Measurements from ENCODE around the gene DCAF15. TPM values are rescaled to one million over a fixed set of nuclear protein-coding genes. Genes with fewer than 3 reads are reported as not detected.
A peak's percentile ranks its signal among the peaks of the same experiment; 100 is the strongest.

The DCAF15 gene
- total RNA-seq, 1 donor from 2014 or later, result 49.5 TPM

DNA sequence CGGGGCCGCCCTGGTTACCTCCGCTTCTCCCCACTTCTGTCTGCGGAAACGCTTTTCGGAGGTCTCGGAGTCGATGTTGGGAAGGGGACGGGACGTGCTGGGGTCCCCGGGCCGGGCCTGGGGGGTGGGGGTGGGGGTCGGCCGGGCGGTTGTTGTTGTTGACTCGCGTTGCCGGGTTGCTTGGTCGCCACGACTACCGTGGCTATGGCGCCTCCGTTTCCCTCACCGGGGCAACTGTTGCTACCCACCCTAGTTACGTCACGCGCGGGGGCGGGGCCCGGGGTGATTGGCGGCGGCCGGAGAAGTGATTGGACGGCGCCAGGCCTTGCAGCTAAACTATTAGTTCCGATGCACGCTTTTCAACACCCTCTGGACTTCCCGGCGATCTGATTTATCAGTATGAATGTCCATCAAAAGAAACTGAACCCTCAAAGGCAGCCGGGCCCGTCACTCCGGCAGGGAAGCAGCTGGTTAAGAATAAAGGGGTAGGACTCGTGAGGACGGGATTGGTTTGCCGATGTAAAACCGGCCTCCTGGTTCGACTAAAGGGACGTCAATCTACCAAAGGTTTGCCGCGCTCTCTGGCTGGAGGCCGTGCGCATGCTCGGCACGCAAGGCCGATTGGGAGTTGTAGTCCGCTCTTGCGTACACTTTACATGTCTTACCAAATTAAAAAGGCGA lies 53.9 kb downstream of the DCAF15 start, which contains the start of gene RFX1:
RFX1 (minus strand) TSS at position 236 of the 681 bp plus-strand sequence. CDS start 12,477 bp downstream, outside the sequence.
- H3K4me3 ChIP-seq (ENCODE audit: low read depth, low read length), result peak within 1 kb of the TSS; percentile 86
- no peak for TF ChIP-seq CTCF (conservative IDR thresholded peaks at IDR 0.05; ENCODE audit: low read depth, low read length)
- peak; percentile 99 for DNase-seq (ENCODE audit: low read depth)

GRCh38 chr19:14006766-14007562 lies 54.7 kb downstream of the DCAF15 start:
- H3K4me3 ChIP-seq (ENCODE audit: low read depth, low read length), result peak overlapping the region; percentile 86
- TF ChIP-seq CTCF (conservative IDR thresholded peaks at IDR 0.05; ENCODE audit: low read depth, low read length), result no peak
- no peak for DNase-seq (ENCODE audit: low read depth)

Other genes starting within 250 kb of the DCAF15 start
- gene MRI1, start 188.0 kb upstream of the DCAF15 start, total RNA-seq, result 47.8 and 63.0 TPM in 2 replicates
- gene C19orf53, start 178.1 kb upstream of the DCAF15 start, total RNA-seq, result 197 and 200 TPM in 2 replicates
- 9.4 and 13.5 TPM in 2 replicates for gene ZSWIM4, start 157.1 kb upstream of the DCAF15 start, total RNA-seq
- gene NANOS3, start 75.4 kb upstream of the DCAF15 start, total RNA-seq, result not detected in 2 replicates
- gene BRME1, start 46.4 kb upstream of the DCAF15 start, total RNA-seq, result 0.58 and 1.4 TPM in 2 replicates
- 27.2 and 30.6 TPM in 2 replicates for gene CC2D1A, start 46.3 kb upstream of the DCAF15 start, total RNA-seq
- gene PODNL1, start 14.1 kb upstream of the DCAF15 start, total RNA-seq, result 0.46 TPM in 1 of 2 replicates, not detected in the other
- 4.2 and 4.5 TPM in 2 replicates for gene RFX1, start 53.8 kb downstream of the DCAF15 start, total RNA-seq
- gene RLN3, start 75.6 kb downstream of the DCAF15 start, total RNA-seq, result not detected in 2 replicates
- gene IL27RA, start 79.3 kb downstream of the DCAF15 start, total RNA-seq, result 9.3 and 10.1 TPM in 2 replicates
- gene PALM3, start 109.6 kb downstream of the DCAF15 start, total RNA-seq, result 0.17 and 0.36 TPM in 2 replicates
- 0.80 and 6.0 TPM in 2 replicates for gene MISP3, start 120.3 kb downstream of the DCAF15 start, total RNA-seq
- 0.63 TPM in 1 of 2 replicates, not detected in the other for gene C19orf67, start 133.3 kb downstream of the DCAF15 start, total RNA-seq
- gene SAMD1, start 138.2 kb downstream of the DCAF15 start, total RNA-seq, result 30.7 and 53.6 TPM in 2 replicates
- 40.8 and 41.0 TPM in 2 replicates for gene PRKACA, start 165.3 kb downstream of the DCAF15 start, total RNA-seq
- gene ASF1B, start 184.1 kb downstream of the DCAF15 start, total RNA-seq, result 74.0 and 98.7 TPM in 2 replicates

All from epithelial cell of proximal tubule (primary cell).